GM12872 (cell line): ENCODE results near the gene PLEK.

Source experiments
- CTCF ChIP-seq: IDR thresholded peaks from 3 replicates; pipeline ENCODE4 v1.5.1; 2011; ENCODE audit warnings: low read depth, mild to moderate bottlenecking, low read length, moderate library complexity; ENCODE audit not compliant: insufficient read depth

The PLEK gene

DNA sequence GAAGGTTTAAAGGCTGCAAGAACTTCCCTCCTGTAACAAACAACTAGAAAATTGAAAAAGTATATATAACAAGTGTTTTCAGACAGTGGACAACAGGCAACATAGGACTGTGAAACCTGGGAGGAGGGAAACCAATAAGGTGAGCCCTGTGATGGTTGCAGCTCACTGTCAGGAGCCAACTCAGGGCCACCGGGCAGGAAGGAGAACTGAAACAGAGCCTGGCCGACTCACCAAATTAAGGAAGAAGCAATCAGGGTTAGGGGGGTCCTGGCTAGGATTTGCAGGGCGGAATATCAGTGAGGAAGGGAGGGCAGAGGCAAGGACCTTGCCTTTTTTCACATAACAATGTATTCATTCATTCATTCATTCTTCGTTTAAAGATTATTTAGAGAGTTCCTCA, 23.5 kb upstream of the PLEK start:
- no peak for TF ChIP-seq CTCF

DNA sequence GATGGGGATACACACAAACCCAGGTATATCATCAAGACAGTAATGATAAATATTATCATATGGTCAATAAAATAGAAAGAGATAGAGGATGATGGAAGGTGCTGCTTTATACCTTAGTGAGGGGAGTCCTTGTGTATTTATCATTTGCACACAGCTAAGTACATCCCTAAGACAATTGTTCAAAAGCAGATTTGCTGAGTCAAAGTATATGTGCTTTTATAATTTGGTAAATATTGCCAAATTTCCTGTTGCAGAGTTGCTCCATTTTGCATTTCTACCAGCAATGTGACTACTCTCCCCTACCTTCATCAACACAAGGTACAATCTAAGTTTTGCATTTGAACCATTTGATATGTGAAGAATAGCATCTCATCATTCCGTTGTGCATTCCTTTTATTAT, 22.6 kb upstream of the PLEK start:
- TF ChIP-seq CTCF = no peak

GRCh38 chr2:68344031-68344430, 21.1 kb upstream of the PLEK start:
- no peak for TF ChIP-seq CTCF

GRCh38 chr2:68345129-68345875, 19.8 kb upstream of the PLEK start:
- TF ChIP-seq CTCF = no peak

GRCh38 chr2:68351997-68352396, 13.1 kb upstream of the PLEK start:
- TF ChIP-seq CTCF = no peak

GRCh38 chr2:68352651-68353391, 12.3 kb upstream of the PLEK start:
- no peak for TF ChIP-seq CTCF

- TF ChIP-seq CTCF = no peak
These were observed 8.4 kb upstream of the PLEK start for GRCh38 chr2:68356599-68357239.
